ENCODE measurements around the gene SLC29A3. TPM values are rescaled to one million over a fixed set of nuclear protein-coding genes. Genes with fewer than 3 reads are reported as not detected.

Gene SLC29A3
- total RNA-seq = 3.2 and 4.0 TPM in 2 replicates

DNA sequence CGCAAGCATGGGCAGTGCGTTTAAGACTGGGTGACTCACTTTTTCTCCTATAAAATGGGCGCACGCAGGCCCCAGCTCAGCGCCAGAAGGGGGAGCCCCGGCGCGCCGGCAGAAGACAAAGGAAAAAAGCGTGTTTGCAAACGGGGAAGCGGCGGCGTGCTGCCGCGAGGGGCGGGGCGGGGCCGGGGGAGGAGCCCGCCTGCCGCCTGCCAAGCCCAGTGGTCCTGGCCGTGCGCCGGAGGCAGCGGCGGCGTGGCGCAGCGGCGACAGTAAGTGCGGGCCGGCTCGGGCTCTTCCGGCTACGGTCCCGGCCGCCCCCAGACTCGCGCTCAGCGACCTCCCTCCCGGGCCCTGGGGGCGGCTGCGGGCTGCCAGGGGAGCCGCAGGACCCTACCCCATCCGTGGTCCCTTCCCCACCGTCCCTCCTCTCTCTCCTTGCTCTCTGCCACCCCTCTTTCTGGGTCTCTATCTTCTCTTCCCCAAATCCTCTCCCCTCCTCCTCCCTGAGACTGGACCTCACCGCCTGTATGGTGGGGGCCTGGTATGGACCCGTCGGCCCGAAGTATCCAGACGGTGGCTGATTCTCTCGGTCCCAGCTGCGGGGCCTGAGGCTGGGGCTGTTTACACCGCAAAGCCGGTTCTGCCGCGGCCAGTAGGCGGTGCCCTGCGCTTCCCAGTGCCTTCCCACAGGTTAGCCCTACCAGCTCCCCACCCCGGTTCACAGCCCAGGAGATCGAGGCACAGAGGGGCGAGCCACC is at the start of gene SLC29A3:
SLC29A3 (plus strand) TSS at position 218 of the 758 bp plus-strand sequence; CDS start at position 269, 51 bp downstream.

DNA sequence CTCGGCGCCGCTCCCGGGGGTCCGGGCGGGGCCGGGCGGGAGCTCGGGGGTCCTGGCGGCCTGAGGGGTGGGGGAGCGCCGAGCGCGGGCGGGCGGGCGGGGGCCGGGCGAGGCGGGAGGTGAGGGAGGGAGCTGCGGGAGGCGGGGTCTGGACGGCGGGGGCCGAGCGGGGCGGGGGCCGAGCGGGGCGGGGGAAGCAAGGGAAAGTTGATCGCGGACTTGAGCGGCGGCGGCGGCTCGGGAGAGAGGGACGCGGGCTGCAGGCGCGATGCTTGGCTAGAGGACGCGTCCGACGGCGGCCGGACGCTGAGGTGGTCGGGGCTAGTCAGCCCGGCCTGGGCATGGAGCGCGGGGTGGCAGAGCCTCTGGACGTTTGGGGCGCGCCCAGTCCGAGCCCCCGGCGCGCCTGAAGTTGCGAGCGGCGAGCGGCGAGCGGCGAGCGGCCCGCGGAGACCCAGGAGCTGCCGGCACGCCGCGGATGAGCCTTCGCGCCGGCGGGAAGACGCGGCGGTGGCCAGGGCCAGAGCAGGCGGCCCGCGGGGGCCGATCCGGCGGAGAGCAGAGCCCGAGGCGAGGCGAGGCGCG is 77.7 kb downstream of the SLC29A3 start, which contains the start of gene CDH23:
CDH23 (plus strand) TSS at position 210 of the 585 bp plus-strand sequence. CDS start 42,912 bp downstream, outside the sequence.

Other genes with a start within 250 kb of the SLC29A3 start
- 36.1 and 42.4 TPM in 2 replicates for gene UNC5B, start 106.7 kb upstream of the SLC29A3 start, total RNA-seq
- 0.24 and 0.49 TPM in 2 replicates for gene CDH23, start 77.7 kb downstream of the SLC29A3 start, total RNA-seq